K562 (cell line): Measurements from ENCODE around the gene CD34. TPM values are rescaled to one million over a fixed set of nuclear protein-coding genes. Genes with fewer than 3 reads are reported as not detected.
A peak's percentile ranks its signal among the peaks of the same experiment; 100 is the strongest.

Experiments
- CC2D1A ChIP-seq: fragments of 450-650 bp; IDR thresholded peaks from 2 replicates; pipeline ENCODE4 v1.6.1; 2017; ENCODE audit warnings: mild to moderate bottlenecking
- DEAF1 ChIP-seq: fragments of 450-650 bp; formaldehyde crosslinking; IDR thresholded peaks from 2 replicates; pipeline ENCODE4 v1.4.0; 2020; ENCODE audit warnings: mild to moderate bottlenecking, moderate library complexity
- ESRRA ChIP-seq: fragments of 450-650 bp; IDR thresholded peaks from 2 replicates; pipeline ENCODE4 v1.6.1; 2014; ENCODE audit warnings: low read depth, mild to moderate bottlenecking, moderate library complexity, borderline replicate concordance
- HDAC8 ChIP-seq: fragments of 450-650 bp; IDR thresholded peaks from 2 replicates; pipeline ENCODE4 v1.6.1; 2016; ENCODE audit warnings: mild to moderate bottlenecking, missing genetic modification characterization, moderate library complexity, missing compliant biosample characterization
- ID3 ChIP-seq, 2 experiments: fragments of 250-450 bp in 1 of 2; fragments of 450-650 bp in 1 of 2; sonication (Bioruptor Pico) in 1 of 2; IDR thresholded peaks; 2 replicates each; pipeline versions ENCODE4 v1.6.1 to v1.8.0; 2016 to 2021; ENCODE audit warnings: mild to moderate bottlenecking in 2 of 2, moderate library complexity in 2 of 2, missing compliant biosample characterization in 1 of 2, missing genetic modification characterization in 1 of 2
- JUNB ChIP-seq: fragments of 450-650 bp; formaldehyde crosslinking; conservative IDR thresholded peaks from 2 replicates; pipeline ENCODE4 v1.4.0; 2020; ENCODE audit warnings: mild to moderate bottlenecking
- NFATC3 ChIP-seq: fragments of 450-650 bp; IDR thresholded peaks from 2 replicates; pipeline ENCODE4 v1.6.1; 2017; ENCODE audit warnings: mild to moderate bottlenecking
- NFE2L1 ChIP-seq: fragments of 450-650 bp; IDR thresholded peaks from 2 replicates; pipeline ENCODE4 v1.6.1; 2016; ENCODE audit warnings: missing genetic modification characterization, low read depth, mild to moderate bottlenecking, missing compliant biosample characterization, moderate library complexity, borderline replicate concordance
- NFYB ChIP-seq: IDR thresholded peaks from 2 replicates; pipeline ENCODE4 v1.6.1; 2011; ENCODE audit warnings: mild to moderate bottlenecking, moderate library complexity; ENCODE audit not compliant: insufficient read length; ENCODE audit errors: extremely low read depth
- REST ChIP-seq, 2 experiments: fragments of 450-650 bp; formaldehyde crosslinking in 1 of 2; IDR thresholded peaks; 2 replicates each; pipeline versions ENCODE4 v1.4.0 to v1.6.1; 2014 to 2020; ENCODE audit warnings: mild to moderate bottlenecking in 2 of 2, borderline replicate concordance in 1 of 2, low read depth in 1 of 2
- SMAD3 ChIP-seq: fragments of 450-650 bp; formaldehyde crosslinking; conservative IDR thresholded peaks from 2 replicates; pipeline ENCODE4 v1.4.0; 2020; ENCODE audit warnings: mild to moderate bottlenecking
- SOX6 ChIP-seq: fragments of 450-650 bp; IDR thresholded peaks from 2 replicates; pipeline ENCODE4 v1.6.1; 2014; ENCODE audit warnings: mild to moderate bottlenecking
- TAF15 ChIP-seq: fragments of 200-400 bp; formaldehyde crosslinking; IDR thresholded peaks from 2 replicates; pipeline ENCODE4 v1.6.1; 2017; ENCODE audit warnings: mild to moderate bottlenecking, low read depth, low read length, moderate library complexity
- TCF3 ChIP-seq: sonication (generic); formaldehyde crosslinking; IDR thresholded peaks from 2 replicates; pipeline ENCODE4 v1.4.0; 2020; ENCODE audit warnings: mild to moderate bottlenecking, missing genetic modification reagents
- ZNF12 ChIP-seq: sonication (generic); formaldehyde crosslinking; IDR thresholded peaks from 2 replicates; pipeline ENCODE4 v1.4.0; 2020; ENCODE audit warnings: mild to moderate bottlenecking, missing genetic modification reagents
- ZNF311 ChIP-seq: fragments of 250-450 bp; sonication (Bioruptor Pico); IDR thresholded peaks from 2 replicates; pipeline ENCODE4 v1.4.0; 2020; ENCODE audit warnings: mild to moderate bottlenecking, moderate library complexity
- ZNF561 ChIP-seq: fragments of 450-650 bp; formaldehyde crosslinking; conservative IDR thresholded peaks from 2 replicates; pipeline ENCODE4 v1.4.0; 2020; ENCODE audit warnings: mild to moderate bottlenecking, moderate library complexity
- polyA plus RNA-seq, 8 experiments: library from polyadenylated mRNA; depleted of rRNA in 4 of 8; stranded (reverse) in 5 of 8; unstranded in 3 of 8; fragments of >200 nt; fragmentation: Nextera tagmentation in 2 of 8; fragmentation: Illumina TruSeq in 1 of 8; extraction: Ambion mirVana in 2 of 8; extraction: Trizol in 1 of 8; gene quantifications; 2 replicates each; pipeline versions ENCODE4 v1.2.1 to v1.2.3, GENCODE V29; 2011 to 2014; ENCODE audit warnings: inconsistent platforms in 1 of 8, missing spikeins in 1 of 8
- total RNA-seq, 7 experiments: library from RNA; depleted of rRNA in 6 of 7; stranded (reverse); fragments of >200 nt in 6 of 7; fragmentation: Illumina TruSeq in 2 of 7; extraction: Trizol in 2 of 7; gene quantifications; 2 replicates each; pipeline versions ENCODE4 v1.2.1 to v1.2.3, GENCODE V29; 2011 to 2021; ENCODE audit warnings: low replicate concordance in 1 of 7

The CD34 gene
- total and polyA plus RNA-seq, 9 of the 15 experiments (the other 6 are each of a cell fraction or from before 2014, with no cell fraction given) = not detected

DNA sequence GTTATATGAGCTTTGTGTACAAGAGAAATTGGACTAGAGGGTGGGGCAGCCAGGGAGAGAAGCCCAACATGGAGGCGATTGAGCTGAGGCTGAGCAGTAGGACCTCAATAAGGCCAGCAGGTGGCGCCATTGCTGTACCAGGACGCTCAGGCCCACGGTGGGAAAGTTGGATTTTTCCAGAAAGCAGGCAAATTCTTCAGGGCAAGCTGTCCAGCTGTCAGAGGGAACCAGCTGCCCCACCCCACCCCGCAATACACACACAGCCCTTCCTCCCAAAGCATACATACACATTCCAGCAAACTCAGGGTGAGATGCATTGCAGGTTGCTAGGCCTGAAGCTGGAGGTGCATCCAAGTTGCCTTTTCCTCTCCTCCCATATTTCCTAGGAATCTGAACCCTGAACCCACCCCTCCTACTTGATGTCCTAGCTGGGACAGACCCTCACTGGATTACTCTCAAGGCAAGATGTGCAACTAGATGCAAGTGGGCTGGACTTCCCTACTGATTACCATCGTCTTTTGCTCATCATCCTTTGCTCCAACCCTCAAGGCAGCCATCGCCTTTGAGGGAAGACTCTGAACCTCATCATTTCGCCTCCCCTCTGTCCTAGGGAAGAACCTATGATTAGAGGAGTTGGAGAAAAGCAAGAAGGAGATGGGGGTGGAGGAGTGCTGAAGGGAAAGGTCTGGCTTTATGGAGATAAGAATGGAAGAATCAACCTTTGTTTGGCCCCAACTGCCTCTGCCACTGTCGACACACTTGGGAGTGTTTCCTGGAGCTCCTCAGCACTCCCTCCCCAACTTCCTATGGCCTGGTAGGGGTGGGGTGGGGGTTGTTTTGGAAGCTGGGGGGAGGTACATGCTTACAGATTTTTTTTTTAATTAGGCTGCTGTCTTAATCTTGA, 25.5 kb downstream of the CD34 start (continued):
- peak; percentile 89 for TF ChIP-seq REST (IDR thresholded peaks at IDR 0.05; ENCODE audit: borderline replicate concordance)
- TF ChIP-seq REST (CRISPR knock-in tag; IDR thresholded peaks at IDR 0.05; ENCODE audit: low read depth) = no peak
- TF ChIP-seq SMAD3 (CRISPR knock-in tag) = no peak
- peak; percentile 49; the same call in 1 of the 2 replicates for TF ChIP-seq ZNF12
- peak; percentile 18; the same call in 1 of the 2 replicates for TF ChIP-seq ESRRA
- no peak for TF ChIP-seq JUNB
- no peak for TF ChIP-seq HDAC8 (tag)
- TF ChIP-seq TCF3 = peak; percentile 65
- TF ChIP-seq ZNF561 = no peak
- peak; percentile 47; the same call in 1 of the 2 replicates for TF ChIP-seq SOX6
- peak; percentile 87 for TF ChIP-seq CC2D1A
- TF ChIP-seq DEAF1 = peak; percentile 93
- TF ChIP-seq TAF15 = no peak
- no peak for TF ChIP-seq NFYB
- no peak for TF ChIP-seq NFE2L1 (tag)
- TF ChIP-seq ZNF311 = no peak
- TF ChIP-seq NFATC3 = no peak
- TF ChIP-seq ID3 (CRISPR knock-in tag; IDR thresholded peaks at IDR 0.05) = no peak
- TF ChIP-seq ID3 (tag; IDR thresholded peaks at IDR 0.05) = no peak
